HepG2 (cell line): ENCODE results near the gene GJB6. TPM values are rescaled to one million over a fixed set of nuclear protein-coding genes. Genes with fewer than 3 reads are reported as not detected.

Experiments used
- ATAC-seq: fragments of 200-7000 bp; cut with Tn5 transposase; 3 replicates; pipeline ENCODE4 v1.9.1; 2020; ENCODE audit warnings: mild to moderate bottlenecking, moderate library complexity
- BruUV-seq: library from RNA; stranded (reverse); fragments of 400-500 nt; replicated peaks from 2 replicates; lab custom pipeline; 2021; lab: Mats Ljungman, UMichigan
- CTCF ChIA-PET: fragments of 300-600 bp; formaldehyde crosslinking; extraction: SDS; loops from one replicate; lab custom pipeline; 2021; ENCODE audit warnings: low total read pairs, inconsistent platforms, low intra/inter-chr PET ratio; lab: Yijun Ruan, JAX
- POLR2A ChIA-PET: fragments of 350-600 bp; sonication (Branson Sonifier 250); formaldehyde crosslinking; loops from one replicate; lab custom pipeline; 2020; ENCODE audit warnings: antibody characterized with exemption, inconsistent platforms; lab: Yijun Ruan, JAX
- DNase-seq: peaks from one replicate; pipeline ENCODE4 v3.0.0-alpha.2; 2015; ENCODE audit warnings: low spot score
- FAIRE-seq: peaks from 3 replicates; lab custom pipeline; 2011; peaks lifted over from hg19 to GRCh38; lab: Jason Lieb, UNC
- H2AFZ ChIP-seq: one replicate; pipeline ENCODE4 v1.6.1; 2011; ENCODE audit warnings: low read length, inconsistent platforms
- H3K27ac ChIP-seq: fragments of 300-600 bp; 3 replicates; pipeline ENCODE4 v1.8.0; 2011; ENCODE audit warnings: mixed run types, mild to moderate bottlenecking, mixed read lengths, low read length, inconsistent platforms; ENCODE audit not compliant: insufficient read depth; ENCODE audit errors: extremely low read length
- H3K27me3 ChIP-seq, 2 experiments: fragments of 200-600 bp in 1 of 2; 2 replicates in 1 of 2; 3 replicates in 1 of 2; pipeline versions ENCODE4 v1.6.0 to v1.8.0; 2011; ENCODE audit warnings: low read length in 2 of 2, mild to moderate bottlenecking in 2 of 2, moderate library complexity in 2 of 2, inconsistent platforms in 1 of 2; ENCODE audit not compliant: insufficient read depth in 2 of 2, control insufficient read depth in 1 of 2
- H3K36me3 ChIP-seq, 2 experiments: fragments of 200-600 bp in 1 of 2; replicated peaks in 1 of 2; 2 replicates in 1 of 2; 3 replicates in 1 of 2; pipeline versions ENCODE4 v1.5.1 to v1.8.0; 2011; ENCODE audit warnings: low read length in 2 of 2, inconsistent platforms in 1 of 2; ENCODE audit not compliant: insufficient read depth in 2 of 2, control insufficient read depth in 1 of 2
- H3K4me1 ChIP-seq: 2 replicates; pipeline ENCODE4 v1.5.1; 2012; ENCODE audit warnings: low read length, inconsistent platforms; ENCODE audit not compliant: insufficient read depth
- H3K4me2 ChIP-seq: 2 replicates; pipeline ENCODE4 v1.6.0; 2011; ENCODE audit warnings: low read depth, low read length, inconsistent platforms
- H3K4me3 ChIP-seq, 3 experiments: fragments of 200-600 bp in 1 of 3; sonication (generic), shearing (Covaris generic) in 1 of 3; replicated peaks in 1 of 3; 2 replicates each; pipeline ENCODE4 v1.5.1; 2011 to 2016; ENCODE audit warnings: low read length in 3 of 3, inconsistent platforms in 2 of 3, low read depth in 2 of 3, mild to moderate bottlenecking in 2 of 3, control low read depth in 1 of 3, mixed read lengths in 1 of 3; ENCODE audit not compliant: insufficient read depth in 1 of 3
- H3K79me2 ChIP-seq: one replicate; pipeline ENCODE4 v1.6.1; 2011; ENCODE audit warnings: low read length, inconsistent platforms; ENCODE audit not compliant: insufficient read depth
- H3K9ac ChIP-seq: 2 replicates; pipeline ENCODE4 v1.6.0; 2011; ENCODE audit warnings: mild to moderate bottlenecking, low read depth, low read length, inconsistent platforms; ENCODE audit not compliant: insufficient read depth
- H3K9me3 ChIP-seq: 2 replicates; pipeline ENCODE4 v1.5.1; 2012; ENCODE audit warnings: mild to moderate bottlenecking, low read length
- H4K20me1 ChIP-seq: 2 replicates; pipeline ENCODE4 v1.6.0; 2011; ENCODE audit warnings: inconsistent platforms, mild to moderate bottlenecking, low read length, moderate library complexity; ENCODE audit not compliant: insufficient read depth
- ADNP ChIP-seq: sonication (generic); formaldehyde crosslinking; IDR thresholded peaks from 2 replicates; pipeline ENCODE4 v1.4.0; 2020; ENCODE audit warnings: missing genetic modification reagents
- ARNT ChIP-seq: fragments of 450-650 bp; IDR thresholded peaks from 2 replicates; pipeline ENCODE4 v1.6.1; 2017
- FOXK1 ChIP-seq: sonication (generic); formaldehyde crosslinking; IDR thresholded peaks from 2 replicates; pipeline ENCODE4 v1.4.0; 2020; ENCODE audit warnings: low read depth, missing genetic modification reagents, borderline replicate concordance
- IKZF1 ChIP-seq: fragments of 450-650 bp; IDR thresholded peaks from 2 replicates; pipeline ENCODE4 v1.7.1; 2016
- KDM3A ChIP-seq: IDR thresholded peaks from 2 replicates; pipeline ENCODE4 v1.6.1; 2018; ENCODE audit warnings: low read depth, missing compliant biosample characterization
- LCORL ChIP-seq, 2 experiments: fragments of 450-650 bp in 1 of 2; sonication (generic) in 1 of 2; formaldehyde crosslinking in 1 of 2; IDR thresholded peaks; 2 replicates each; pipeline versions ENCODE4 v1.5.0 to v1.6.1; 2017 to 2020; ENCODE audit warnings: antibody characterized with exemption in 1 of 2, missing genetic modification reagents in 1 of 2
- MTF1 ChIP-seq: sonication (generic); formaldehyde crosslinking; IDR thresholded peaks from 2 replicates; pipeline ENCODE4 v1.5.0; 2020; ENCODE audit warnings: missing genetic modification reagents
- SIX1 ChIP-seq: sonication (generic); formaldehyde crosslinking; IDR thresholded peaks from 2 replicates; pipeline ENCODE4 v1.4.0; 2020; ENCODE audit warnings: missing genetic modification reagents, borderline replicate concordance
- SMARCC2 ChIP-seq: fragments of 450-650 bp; IDR thresholded peaks from 2 replicates; pipeline ENCODE4 v1.6.1; 2017; ENCODE audit warnings: antibody characterized with exemption, mild to moderate bottlenecking
- SOX6 ChIP-seq, 2 experiments: fragments of 450-650 bp in 1 of 2; sonication (generic) in 1 of 2; formaldehyde crosslinking in 1 of 2; IDR thresholded peaks; 2 replicates each; pipeline versions ENCODE4 v1.4.0 to v1.6.1; 2017 to 2020; ENCODE audit warnings: antibody characterized with exemption in 1 of 2, mild to moderate bottlenecking in 1 of 2, missing genetic modification reagents in 1 of 2
- ZNF674 ChIP-seq: sonication (generic); formaldehyde crosslinking; IDR thresholded peaks from 2 replicates; pipeline ENCODE4 v1.5.0; 2020; ENCODE audit warnings: low read depth, mild to moderate bottlenecking, missing genetic modification reagents
- WGBS: methylation state at CpG from one replicate; pipeline ENCODE4 v1.1.6; 2017; ENCODE audit warnings: low lambda C conversion rate; 5-methylcytosine and 5-hydroxymethylcytosine counted together
- in situ Hi-C: cut with HindIII; loops from 2 replicates; pipeline ENCODE4 v1.10.0; 2017; ENCODE audit warnings: low pct_unique_long_range_greater_than_20kb; ENCODE audit not compliant: extremely low pct_ligation_motif_present
- intact Hi-C: fragments of 100-400 bp; cut with micrococcal nuclease; formaldehyde crosslinking; loops from one replicate; pipeline ENCODE4 v1.10.0; 2022; ENCODE audit not compliant: unreplicated experiment
- polyA plus RNA-seq, 8 experiments: library from polyadenylated mRNA; depleted of rRNA in 3 of 8; stranded (reverse) in 7 of 8; unstranded in 1 of 8; fragments of >200 nt; fragmentation: Illumina TruSeq in 4 of 8; extraction: Trizol in 4 of 8; gene quantifications; 2 replicates each; pipeline versions ENCODE4 v1.2.1 to v1.2.3, GENCODE V29; 2011 to 2016; ENCODE audit warnings: low read depth in 4 of 8, missing spikeins in 1 of 8, mixed read lengths in 1 of 8; ENCODE audit not compliant: insufficient read depth in 1 of 8
- total RNA-seq, 5 experiments: library from RNA; depleted of rRNA; stranded (reverse); fragments of >200 nt; fragmentation: Illumina TruSeq; extraction: Trizol; gene quantifications; 2 replicates each; pipeline ENCODE4 v1.2.3, GENCODE V29; 2016; ENCODE audit warnings: low read depth in 1 of 5

GJB6 gene
- total and polyA plus RNA-seq, 2 of the 13 experiments (the other 11 are each of a cell fraction or from before 2014, with no cell fraction given): not detected

- no peak for TF ChIP-seq KDM3A
These were observed 43.2 kb downstream of the GJB6 start (continued) for GRCh38 chr13:20188667-20189553.

- no peak overlapping the region for H3K4me2 ChIP-seq
- H3K4me1 ChIP-seq: peaks cover 31% of the 10 kb centered on the region
- 19% methylated on average over 5 of the region's 6 CpGs for WGBS
- POLR2A ChIA-PET: no interaction called here
- no peaks in the 10 kb centered on the region for H4K20me1 ChIP-seq
- no peaks in the 10 kb centered on the region for H3K36me3 ChIP-seq
- in situ Hi-C loops: loop anchor here (10.0 kb wide), 1 partner anchor 738 kb away; no protein-coding TSS in a partner anchor
- DNase-seq (no peak), ATAC-seq (no peak), FAIRE-seq (no peak)
- no peak for TF ChIP-seq MTF1 (CRISPR knock-in tag)
- no peak overlapping the region for H2AFZ ChIP-seq
- H3K27me3 ChIP-seq: peaks cover 3 to 40% of the 10 kb centered on the region in 2 experiments
- intact Hi-C loops: no loop called here
- CTCF ChIA-PET: no interaction called here
- no peaks in the 10 kb centered on the region for H3K9me3 ChIP-seq
- no peak overlapping the region for H3K9ac ChIP-seq
- H3K79me2 ChIP-seq: no peaks in the 10 kb centered on the region
- H3K27ac ChIP-seq: no peak overlapping the region
- no TSS peak for BruUV-seq
- no peak overlapping the region for H3K4me3 ChIP-seq
These were observed 45.3 kb downstream of the GJB6 start for GRCh38 chr13:20186771-20187170.

- Histone ChIP-seq H3K27ac (no peak overlapping the region), H3K9me3 (no peaks in the 10 kb centered on the region), H3K79me2 (no peaks in the 10 kb centered on the region), H3K4me3 (no peak overlapping the region), H4K20me1 (no peaks in the 10 kb centered on the region), H2AFZ (no peak overlapping the region), H3K36me3 (no peaks in the 10 kb centered on the region)
- in situ Hi-C loops: loop anchor here (10.0 kb wide), 1 partner anchor 739 kb away; no protein-coding TSS in a partner anchor
- ATAC-seq: no peak
- POLR2A ChIA-PET: no interaction called here
- DNase-seq: no peak
- no peak for FAIRE-seq
- TF ChIP-seq ARNT: no peak
- TF ChIP-seq IKZF1: no peak
- no peak for TF ChIP-seq SOX6 (IDR thresholded peaks at IDR 0.05)
- no peak for TF ChIP-seq SOX6 (CRISPR knock-in tag; IDR thresholded peaks at IDR 0.05)
- TF ChIP-seq SMARCC2: no peak
- TF ChIP-seq SIX1: no peak
- TF ChIP-seq LCORL (IDR thresholded peaks at IDR 0.05): no peak
- no peak for TF ChIP-seq LCORL (CRISPR knock-in tag; IDR thresholded peaks at IDR 0.05)
- no peak for TF ChIP-seq ADNP (CRISPR knock-in tag)
- no peak for TF ChIP-seq FOXK1
- no peak for TF ChIP-seq ZNF674
- TF ChIP-seq, all 625 proteins: peak for 0
- CTCF ChIA-PET: no interaction called here
- Histone ChIP-seq H3K9ac (no peak overlapping the region), H3K27me3 (peaks cover 3 to 28% of the 10 kb centered on the region in 2 experiments; a peak in 4 of 5 replicates), H3K4me1 (peaks cover 18% of the 10 kb centered on the region), H3K4me2 (no peak overlapping the region)
- intact Hi-C loops: no loop called here
- BruUV-seq: no TSS peak
- 20% methylated on average over 10 of the region's 12 CpGs for WGBS
These were observed 46.6 kb downstream of the GJB6 start for GRCh38 chr13:20185366-20186056.
